ENCODE data around the gene AMN1. TPM values are rescaled to one million over a fixed set of nuclear protein-coding genes. Genes with fewer than 3 reads are reported as not detected.
"Not testable (repeated sequence)": the region's sequence is repeated elsewhere in the genome, so short reads cannot be mapped to it uniquely, and the experiment has no call there.

AMN1 gene
- total RNA-seq, 1 donor from 2014 or later: 11.7 TPM

DNA sequence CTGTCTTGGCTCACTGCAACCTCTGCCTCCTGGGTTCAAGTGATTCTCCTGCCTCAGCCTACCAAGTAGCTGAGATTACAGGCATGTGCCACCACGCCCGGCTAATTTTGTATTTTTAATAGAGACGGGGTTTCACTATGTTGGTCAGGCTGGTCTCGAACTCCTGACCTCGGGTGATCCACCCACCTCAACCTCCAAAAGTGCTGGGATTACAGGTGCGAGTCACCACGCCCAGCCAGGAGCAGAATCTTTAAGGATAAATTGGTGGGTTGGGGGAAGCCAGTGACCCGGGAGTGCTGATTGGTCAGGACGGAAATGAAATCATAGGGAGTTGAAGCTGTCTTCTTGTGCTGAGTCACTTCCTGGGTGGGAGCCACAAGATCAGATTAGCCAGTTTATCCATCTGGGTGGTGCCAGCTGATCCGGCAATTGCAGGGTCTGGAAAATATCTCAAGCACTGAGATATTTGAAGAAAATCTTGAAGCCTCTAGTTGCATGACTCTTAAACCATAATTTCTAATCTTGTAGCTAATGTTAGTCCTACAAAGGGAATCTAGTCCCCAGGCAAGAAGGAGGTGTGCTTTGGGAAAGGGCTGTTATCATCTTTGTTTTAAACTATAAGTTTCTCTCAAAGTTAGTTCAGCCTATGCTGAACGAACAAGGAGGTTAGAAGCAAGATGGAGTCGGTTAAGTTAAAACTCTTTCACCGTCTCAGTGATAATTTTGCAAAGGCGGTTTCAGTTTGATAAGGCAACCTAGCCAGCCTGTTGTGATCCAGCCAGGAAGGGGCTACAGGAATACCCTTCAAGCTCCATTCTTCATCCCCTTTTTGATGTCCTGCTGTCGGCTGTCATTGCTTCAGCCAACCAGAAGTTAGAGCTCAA is 5.0 kb upstream of the AMN1 start:
- DNase-seq (ENCODE audit: extremely low read depth, low read depth, low spot score): not testable (repeated sequence)

DNA sequence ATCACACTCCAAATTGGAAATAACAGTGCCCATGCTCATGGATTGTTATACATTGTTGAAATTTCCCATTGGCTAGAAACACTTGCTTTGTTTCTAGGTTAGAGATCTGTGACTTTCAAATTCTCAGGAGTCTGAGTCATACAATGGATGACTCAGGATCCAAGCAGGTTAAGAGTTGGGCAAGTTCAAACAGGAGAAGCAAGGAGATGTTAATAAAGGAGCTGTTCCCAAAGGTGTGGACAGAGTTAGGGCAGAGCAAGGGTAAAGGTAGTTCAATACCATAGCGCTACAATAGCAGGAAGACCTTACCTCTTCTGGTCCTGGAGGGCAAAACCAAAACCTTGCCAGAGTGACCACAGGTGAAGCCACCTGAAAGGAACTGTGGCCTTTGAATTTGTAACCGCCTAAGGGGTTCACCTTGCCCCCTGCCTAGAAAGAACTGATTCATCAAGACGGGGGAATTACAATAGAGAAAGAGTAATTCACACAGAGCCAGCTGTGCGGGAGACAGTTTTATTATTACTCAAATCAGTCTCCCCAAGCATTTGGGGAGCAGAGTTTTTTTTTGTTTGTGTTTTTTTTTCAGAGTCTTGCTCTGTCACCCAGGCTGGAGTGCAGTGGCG is 4.2 kb upstream of the AMN1 start:
- DNase-seq (ENCODE audit: extremely low read depth, low read depth, low spot score): no peak

DNA sequence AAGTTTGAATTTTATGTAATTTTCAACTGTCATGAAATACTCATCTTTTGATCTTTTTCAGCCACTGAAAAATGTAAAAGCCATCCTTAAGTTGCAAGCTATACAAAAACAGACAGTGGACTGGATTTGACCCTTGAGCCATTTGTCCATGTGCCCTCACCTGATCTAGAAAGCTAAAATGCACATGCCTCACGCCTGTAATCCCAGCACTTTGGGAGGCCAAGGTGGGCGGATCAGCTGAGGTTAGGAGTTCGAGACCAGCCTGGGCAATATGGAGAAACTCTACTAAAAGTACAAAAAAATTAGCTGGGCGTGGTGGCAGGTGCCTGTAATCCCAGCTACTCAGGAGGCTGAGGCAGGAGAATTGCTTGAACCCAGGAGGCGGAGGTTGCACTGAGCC is 2.4 kb upstream of the AMN1 start:
- not testable (repeated sequence) for DNase-seq (ENCODE audit: extremely low read depth, low read depth, low spot score)

DNA sequence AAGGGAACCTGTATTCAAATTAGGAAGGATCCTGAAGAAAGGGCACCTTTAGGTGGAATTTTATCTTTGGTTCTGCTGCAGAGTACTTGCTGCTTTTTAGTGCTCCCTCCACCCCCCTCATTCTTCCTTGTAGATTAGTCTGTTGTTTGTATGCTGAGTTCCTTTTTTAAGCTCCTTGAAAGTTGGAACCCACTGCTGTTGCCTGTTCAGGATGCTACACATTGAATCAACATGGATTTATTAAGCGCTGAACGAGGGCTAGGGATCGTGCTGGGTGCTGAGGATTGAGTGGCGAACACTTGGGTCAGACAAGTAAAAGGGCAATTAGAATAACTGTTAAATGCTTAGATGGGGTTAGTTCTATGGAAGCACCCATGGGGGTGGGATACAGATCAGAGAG is 884 bp upstream of the AMN1 start:
- DNase-seq (ENCODE audit: extremely low read depth, low read depth, low spot score): no peak

DNA sequence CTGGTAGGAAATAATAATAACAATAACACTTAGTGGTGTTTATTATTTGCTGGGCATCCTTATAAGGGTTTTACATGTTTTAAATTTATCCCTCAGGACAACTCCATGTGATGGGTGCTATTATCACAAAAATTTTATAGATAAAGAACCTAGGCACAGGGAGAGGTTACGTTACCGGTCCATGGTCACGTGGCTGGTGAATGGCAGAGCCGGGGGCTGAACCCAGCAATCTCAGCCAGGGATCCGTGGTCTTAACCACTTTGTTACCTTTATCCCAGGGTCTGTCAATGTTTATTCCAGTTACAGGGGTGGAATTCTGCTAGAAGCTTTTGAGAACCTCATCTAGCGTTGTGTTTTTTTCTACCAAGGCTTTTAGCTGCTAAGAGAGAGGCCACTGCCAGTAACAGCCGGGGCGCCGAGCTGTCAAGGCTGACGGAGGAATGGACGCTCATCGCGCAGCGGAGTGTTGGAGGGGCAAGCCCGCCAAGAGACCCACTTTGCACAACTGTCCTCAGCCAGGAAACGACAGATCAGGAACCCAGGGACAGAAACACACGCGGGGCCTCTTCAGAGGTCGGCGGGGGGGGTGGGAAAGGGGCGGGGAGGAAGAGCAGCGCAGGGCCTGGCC is 418 bp downstream of the AMN1 start:
- DNase-seq (ENCODE audit: extremely low read depth, low read depth, low spot score): no peak

DNA sequence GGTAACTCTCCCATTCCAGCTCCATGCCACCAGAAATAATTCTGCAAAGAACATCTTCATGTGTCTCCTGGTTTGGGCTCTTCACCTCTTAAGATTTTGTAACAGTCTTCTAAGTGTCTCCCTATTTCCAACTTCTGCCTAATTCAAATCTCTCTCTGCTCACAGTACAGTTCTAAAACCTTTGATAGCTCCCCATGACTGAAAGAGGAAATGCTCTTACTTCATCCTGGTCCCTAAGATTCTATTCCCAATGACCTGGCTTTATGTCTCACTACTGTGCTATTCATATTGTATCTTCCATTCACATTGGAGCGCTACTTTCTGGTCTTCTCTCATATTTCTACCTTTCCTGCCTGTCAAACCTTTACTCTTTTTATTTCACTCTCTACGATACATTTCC is 1.6 kb downstream of the AMN1 start:
- no peak for DNase-seq (ENCODE audit: extremely low read depth, low read depth, low spot score)

DNA sequence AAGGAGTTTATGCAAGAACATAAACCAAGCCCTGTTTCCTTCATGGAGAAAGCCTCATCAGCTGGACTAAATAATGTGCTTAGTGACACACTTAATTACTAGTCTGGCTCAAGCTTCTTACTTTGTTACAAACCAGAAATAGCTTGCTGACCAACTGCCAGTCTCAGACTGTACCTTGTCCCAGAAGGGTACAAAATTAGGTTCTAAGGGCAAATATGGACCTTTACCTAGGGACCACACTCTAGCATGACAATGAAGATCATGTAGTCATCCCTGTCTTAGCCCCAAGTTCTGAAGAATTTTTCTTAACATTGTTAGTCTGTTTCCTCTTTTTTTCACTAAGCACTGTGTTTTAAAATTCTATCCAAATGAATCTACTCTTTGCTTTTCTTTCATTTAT is 2.2 kb downstream of the AMN1 start:
- no peak for DNase-seq (ENCODE audit: extremely low read depth, low read depth, low spot score)

DNA sequence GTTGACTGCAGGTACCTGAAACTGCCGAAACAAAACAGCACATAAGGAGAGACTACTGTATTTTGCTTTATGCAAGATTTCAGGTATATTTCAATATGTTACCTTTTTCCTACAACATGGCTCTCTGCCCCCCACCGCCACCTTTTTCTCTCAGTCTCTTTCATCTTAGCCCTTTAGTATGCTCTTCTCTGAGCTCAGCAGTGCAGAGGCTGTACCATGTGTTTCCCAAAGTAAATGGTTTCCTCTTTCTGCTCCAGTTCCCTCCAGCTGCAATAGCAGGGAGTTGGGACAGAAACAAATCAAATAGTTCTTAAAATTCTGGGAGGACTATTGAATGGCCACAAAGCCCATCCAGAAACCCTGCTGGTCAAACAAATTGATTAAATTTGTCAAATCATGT is 4.3 kb downstream of the AMN1 start:
- no peak for DNase-seq (ENCODE audit: extremely low read depth, low read depth, low spot score)

DNA sequence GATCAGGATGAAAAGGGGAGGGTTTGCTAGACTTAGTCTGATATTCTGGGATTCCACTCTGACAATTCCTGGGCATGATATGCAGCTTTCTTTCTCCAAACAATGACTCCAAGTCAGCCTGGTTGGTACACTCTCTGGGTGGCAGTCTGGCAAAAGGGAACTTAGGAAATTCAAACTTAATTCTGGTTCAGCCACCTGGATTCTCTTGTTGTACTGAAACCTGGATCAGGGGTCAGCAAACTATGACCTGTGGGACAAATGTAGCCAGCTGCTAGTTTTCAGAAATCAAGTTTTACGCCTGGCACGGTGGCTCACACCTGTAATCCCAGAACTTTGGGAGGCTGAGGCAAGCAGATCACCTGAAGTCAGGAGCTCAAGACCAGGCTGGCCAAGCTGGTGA is 6.2 kb downstream of the AMN1 start:
- DNase-seq (ENCODE audit: extremely low read depth, low read depth, low spot score): no peak

DNA sequence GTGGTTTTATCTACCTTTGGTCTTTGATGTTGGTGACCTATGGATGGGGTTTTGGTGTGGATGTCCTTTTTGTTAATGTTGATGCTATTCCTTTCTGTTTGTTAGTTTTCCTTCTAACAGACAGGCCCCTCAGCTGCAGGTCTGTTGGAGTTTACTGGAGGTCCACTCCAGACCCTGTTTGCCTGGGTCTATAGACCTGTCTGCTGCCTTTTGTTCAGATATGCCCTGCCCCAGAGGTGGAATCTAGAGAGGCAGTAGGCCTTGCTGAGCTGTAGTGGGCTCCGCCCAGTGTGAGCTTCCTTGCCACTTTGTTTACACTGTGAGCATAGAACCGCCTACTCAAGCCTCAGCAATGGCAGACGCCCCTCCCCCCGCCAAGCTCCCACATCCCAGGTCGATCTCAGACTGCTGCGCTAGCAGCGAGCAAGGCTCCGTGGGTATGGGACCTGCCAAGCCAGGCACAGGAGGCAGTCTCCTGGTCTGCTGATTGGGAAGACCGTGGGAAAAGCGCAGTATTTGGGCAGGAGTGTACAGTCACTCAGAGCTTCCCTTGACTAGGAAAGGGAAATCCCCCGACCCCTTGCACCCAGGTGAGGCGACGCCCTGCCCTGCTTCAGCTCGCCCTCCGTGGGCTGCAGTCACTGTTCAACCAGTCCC is 10.2 kb downstream of the AMN1 start:
- DNase-seq (ENCODE audit: extremely low read depth, low read depth, low spot score): not testable (repeated sequence)

DNA sequence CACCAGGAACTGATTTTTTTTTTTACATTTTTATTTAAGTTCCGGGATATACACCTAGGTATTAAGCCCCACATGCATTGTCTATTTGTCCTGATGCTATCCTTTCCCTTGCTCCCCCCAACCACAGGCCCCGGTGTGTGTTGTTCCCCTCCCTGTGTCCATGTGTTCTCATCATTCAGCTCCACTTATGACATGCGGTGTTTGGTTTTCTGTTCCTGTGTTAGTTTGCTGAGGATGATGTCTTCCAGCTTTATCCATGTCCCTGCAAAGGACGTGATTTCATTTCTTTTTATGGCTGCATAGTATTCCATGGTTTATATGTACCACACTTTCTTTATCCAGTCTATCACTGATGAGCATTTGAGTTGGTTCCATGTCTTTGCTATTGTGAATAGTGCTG is 11.8 kb downstream of the AMN1 start:
- not testable (repeated sequence) for DNase-seq (ENCODE audit: extremely low read depth, low read depth, low spot score)

DNA sequence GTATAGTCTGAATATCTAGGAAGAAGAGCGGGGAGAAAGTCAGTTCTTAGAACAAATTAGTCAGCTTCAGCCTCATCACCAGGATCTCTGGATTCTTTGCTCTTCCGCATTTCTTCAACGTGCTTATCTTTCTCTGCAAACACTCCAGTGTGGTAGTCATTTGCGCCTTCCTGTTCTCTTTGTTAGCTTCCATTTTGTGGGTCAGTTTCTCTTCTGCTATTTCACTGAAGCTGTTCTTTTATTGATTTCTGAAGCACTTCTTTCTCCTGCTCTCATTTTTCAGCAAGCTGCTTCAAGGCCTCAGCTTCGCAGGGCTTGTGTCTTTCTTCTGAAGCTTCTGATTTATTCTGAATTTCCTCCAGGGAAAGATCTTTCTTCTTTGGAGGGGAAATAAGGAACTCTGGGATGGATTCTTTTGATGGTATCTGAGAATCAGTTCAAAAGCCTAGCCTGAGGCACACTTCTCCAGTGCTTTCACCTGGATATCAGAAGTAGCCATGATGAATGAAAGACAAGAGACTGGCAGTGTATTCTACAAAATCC is 13.5 kb downstream of the AMN1 start:
- no peak for DNase-seq (ENCODE audit: extremely low read depth, low read depth, low spot score)

DNA sequence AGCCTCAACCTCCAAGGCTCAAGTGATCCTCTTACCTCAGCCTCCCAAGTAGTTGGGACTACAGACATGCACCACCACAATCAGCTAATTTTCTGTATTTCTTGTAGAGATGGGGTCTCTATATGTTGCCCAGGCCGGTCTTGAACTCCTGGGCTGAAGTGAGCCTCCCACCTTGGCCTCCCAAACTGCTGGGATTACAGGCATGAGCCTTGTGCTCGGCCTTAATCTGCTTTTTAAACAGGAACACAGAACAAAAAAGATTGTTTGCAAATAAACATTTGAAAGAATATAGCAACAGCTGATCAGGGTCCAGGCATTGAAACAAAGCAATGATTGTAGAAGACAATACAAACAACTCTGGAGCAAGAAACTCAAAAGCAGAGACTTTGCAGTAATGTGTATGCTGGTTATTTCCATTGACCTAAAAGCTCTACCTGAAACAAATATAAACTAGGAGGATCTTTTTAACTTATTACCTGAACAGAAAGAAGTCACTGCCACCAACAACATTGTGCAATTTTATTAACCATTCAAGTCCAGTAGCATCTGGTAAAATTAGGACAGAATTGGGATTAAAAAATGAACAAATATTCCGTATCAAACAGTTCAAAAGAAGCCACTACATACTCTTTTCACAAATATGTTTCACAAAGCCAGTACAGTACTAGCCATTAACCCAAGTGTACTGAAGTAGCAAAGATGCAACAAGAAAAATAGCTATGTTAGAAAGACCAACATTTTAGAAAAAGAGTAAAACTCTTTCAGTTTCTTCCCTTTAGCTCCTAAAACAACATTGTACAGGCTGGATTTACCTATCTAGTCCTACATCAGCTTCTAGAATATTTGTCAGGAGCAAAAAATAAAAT is 14.2 kb downstream of the AMN1 start:
- DNase-seq (ENCODE audit: extremely low read depth, low read depth, low spot score): no peak

DNA sequence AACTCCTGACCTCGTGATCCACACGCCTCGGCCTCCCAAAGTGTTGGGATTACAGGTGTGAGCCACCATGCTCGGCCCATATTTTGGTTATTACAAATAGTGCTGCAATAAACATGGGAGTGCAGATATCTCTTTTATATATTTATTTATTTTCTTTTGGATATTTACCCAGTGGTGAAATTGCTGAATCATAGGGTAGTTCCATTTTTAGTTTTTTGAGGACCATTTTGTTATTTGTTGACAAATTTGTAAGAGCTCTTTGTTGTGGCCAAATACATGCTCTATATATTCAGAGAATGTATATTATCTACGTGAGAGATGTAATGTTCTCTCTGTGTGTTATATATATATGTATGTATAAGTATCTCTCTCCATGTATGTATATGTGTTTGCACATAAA is 15.9 kb downstream of the AMN1 start:
- DNase-seq (ENCODE audit: extremely low read depth, low read depth, low spot score): no peak

DNA sequence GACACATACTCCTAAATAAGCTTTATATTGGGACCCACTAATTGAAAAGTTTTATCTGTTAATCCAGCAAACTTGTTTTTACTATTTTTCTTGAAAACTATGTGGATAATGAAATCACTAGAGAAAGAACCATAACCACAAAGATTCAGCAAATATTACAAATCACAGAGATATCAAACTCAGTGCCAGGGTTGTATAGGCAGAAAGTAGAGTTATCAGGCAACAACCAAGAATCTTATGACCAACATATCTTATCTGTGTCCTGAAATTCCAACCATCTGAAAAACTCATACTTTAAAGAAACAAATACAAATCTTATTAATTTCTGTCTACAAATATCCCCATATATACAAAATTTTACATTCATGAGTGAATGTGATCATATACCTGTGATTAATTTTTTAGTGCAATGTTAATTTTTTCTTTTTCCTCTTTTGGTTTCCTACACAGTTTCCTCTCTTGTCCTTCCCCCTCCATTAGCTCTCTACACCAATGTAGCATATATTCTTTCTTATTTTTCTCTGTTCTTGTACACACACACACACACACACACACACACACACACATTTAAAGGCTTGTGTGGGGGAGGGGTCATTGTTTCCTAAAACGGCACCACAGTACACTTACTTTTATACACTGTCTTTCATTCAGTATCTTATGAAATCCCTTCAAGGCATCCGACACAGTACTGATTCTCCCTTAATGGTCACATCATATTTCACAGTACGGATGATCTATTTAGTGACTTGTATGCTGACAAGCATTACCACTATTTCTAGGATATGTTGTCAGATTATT is 18.6 kb downstream of the AMN1 start:
- no peak for DNase-seq (ENCODE audit: extremely low read depth, low read depth, low spot score)

DNA sequence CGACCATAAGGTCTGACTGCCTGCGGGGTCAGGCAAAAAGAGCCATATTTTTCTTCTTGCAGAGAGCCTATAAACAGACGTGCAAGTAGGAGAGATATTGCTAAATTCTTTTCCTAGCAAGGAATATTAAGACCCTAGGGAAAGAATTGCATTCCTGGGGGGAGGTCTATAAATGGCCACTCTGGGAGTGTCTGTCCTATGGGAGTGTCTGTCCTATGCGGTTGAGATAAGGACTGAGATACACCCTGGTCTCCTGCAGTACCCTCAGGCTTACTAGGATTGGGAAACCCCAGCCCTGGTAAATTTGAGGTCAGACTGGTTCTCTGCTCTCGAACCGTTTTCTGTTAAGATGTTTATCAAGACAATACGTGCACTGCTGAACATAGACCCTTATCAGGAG is 20.7 kb downstream of the AMN1 start:
- not testable (repeated sequence) for DNase-seq (ENCODE audit: extremely low read depth, low read depth, low spot score)

DNA sequence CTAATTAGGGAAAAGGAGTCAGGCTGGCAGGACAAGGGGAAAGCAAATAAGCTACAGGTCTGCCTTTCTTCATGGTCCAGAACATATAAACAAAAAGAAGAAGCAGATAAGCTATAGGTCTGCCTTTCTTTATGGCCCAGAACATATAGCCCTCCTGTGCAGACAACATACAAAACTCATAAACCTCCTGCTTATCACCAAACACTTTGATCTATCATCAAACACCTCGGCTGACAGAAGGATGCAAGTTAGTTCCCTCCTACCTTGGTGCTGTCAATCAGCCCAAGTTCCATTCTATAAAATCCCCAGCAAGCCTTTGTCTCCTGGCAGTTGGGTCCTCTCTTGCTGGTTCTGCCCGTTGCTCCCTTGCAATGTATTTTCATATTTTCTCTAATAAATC is 23.2 kb downstream of the AMN1 start:
- no peak for DNase-seq (ENCODE audit: extremely low read depth, low read depth, low spot score)

DNA sequence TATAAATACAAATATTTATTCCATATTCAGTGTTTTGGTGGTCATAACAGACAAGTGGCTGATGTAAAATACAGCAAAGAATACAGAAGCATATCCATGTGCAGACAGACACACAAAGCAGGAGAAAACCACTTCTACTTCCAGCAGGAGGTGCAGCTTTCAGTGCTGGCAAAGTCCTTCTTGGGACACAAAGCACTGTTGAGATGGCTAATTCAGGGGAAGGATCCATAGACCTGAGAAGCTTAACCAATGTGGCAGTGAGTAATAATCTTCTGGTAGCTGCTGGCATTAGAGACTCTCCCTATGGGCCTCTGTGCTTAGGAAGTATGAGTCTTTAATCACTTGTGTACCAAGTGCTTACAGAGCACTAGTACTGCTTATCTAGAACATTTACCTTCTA is 26.8 kb downstream of the AMN1 start:
- DNase-seq (ENCODE audit: extremely low read depth, low read depth, low spot score): no peak

DNA sequence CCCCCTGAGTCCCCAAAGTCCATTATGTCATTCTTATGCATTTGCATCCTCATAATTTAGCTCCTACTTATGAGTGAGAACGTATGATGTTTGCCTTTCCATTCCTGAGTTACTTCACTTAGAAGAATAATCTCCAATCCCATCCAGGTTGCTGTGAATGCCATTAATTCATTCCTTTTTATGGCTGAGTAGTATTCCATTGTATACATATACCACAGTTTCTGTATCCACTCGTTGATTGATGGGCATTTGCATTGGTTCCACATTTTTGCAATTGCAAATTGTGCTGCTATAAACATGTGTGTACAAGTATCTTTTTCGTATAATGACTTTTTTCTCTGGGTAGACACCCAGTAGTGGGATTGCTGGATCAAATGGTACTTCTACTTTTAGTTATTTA is 38.9 kb downstream of the AMN1 start:
- DNase-seq (ENCODE audit: extremely low read depth, low read depth, low spot score): not testable (repeated sequence)
